PC-3 (cell line): ENCODE measurements around the gene SOCS4. TPM values are rescaled to one million over a fixed set of nuclear protein-coding genes. Genes with fewer than 3 reads are reported as not detected.
A peak's percentile ranks its signal among the peaks of the same experiment; 100 is the strongest.

Experiments used
- ATAC-seq: fragments of 200-7000 bp; cut with Tn5 transposase; 2 replicates; pipeline ENCODE4 v1.9.1; 2020; ENCODE audit warnings: mild to moderate bottlenecking, moderate library complexity
- BruUV-seq: library from RNA; stranded (reverse); fragments of 400-500 nt; replicated peaks from 2 replicates; lab custom pipeline; 2021; lab: Mats Ljungman, UMichigan
- CTCF ChIA-PET: fragments of 300-600 bp; sonication (Branson Sonifier 250); formaldehyde crosslinking; loops from one replicate; lab custom pipeline; 2022; ENCODE audit warnings: antibody characterized with exemption; lab: Charles Lee
- POLR2A ChIA-PET: fragments of 300-600 bp; sonication (Branson Sonifier 250); formaldehyde crosslinking; loops from one replicate; lab custom pipeline; 2022; ENCODE audit warnings: antibody characterized with exemption; ENCODE audit not compliant: unreplicated experiment; lab: Charles Lee
- DNase-seq: peaks from one replicate; pipeline ENCODE4 v3.0.0-alpha.2; 2015
- H2AFZ ChIP-seq: fragments of 300-600 bp; sonication (generic); 2 replicates; pipeline ENCODE4 v1.6.0; 2016; ENCODE audit warnings: antibody characterized with exemption, low read length
- H3F3A ChIP-seq: fragments of 300-600 bp; sonication (generic); one replicate; pipeline ENCODE4 v1.6.0; 2017; ENCODE audit warnings: antibody characterized with exemption, low read length, control low read depth, mild to moderate bottlenecking; ENCODE audit not compliant: unreplicated experiment
- H3K27ac ChIP-seq: fragments of 300-600 bp; sonication (generic); 2 replicates; pipeline ENCODE4 v1.5.1; 2016; ENCODE audit warnings: mild to moderate bottlenecking, low read length
- H3K27me3 ChIP-seq: fragments of 300-600 bp; sonication (generic); 2 replicates; pipeline ENCODE4 v1.6.1; 2016; ENCODE audit warnings: low read length, mixed read lengths
- H3K36me3 ChIP-seq: fragments of 300-600 bp; sonication (generic); 2 replicates; pipeline ENCODE4 v1.6.1; 2016; ENCODE audit warnings: low read depth, mixed run types, low read length, mixed read lengths
- H3K4me1 ChIP-seq: fragments of 300-600 bp; sonication (generic); 2 replicates; pipeline ENCODE4 v1.5.1; 2016; ENCODE audit warnings: low read length; ENCODE audit not compliant: insufficient read depth
- H3K4me2 ChIP-seq: fragments of 300-600 bp; sonication (generic); 2 replicates; pipeline ENCODE4 v1.6.0; 2016; ENCODE audit warnings: low read length
- H3K4me3 ChIP-seq: fragments of 300-600 bp; sonication (generic); 2 replicates; pipeline ENCODE4 v1.5.1; 2016; ENCODE audit warnings: mild to moderate bottlenecking, low read length, mixed read lengths
- H3K79me2 ChIP-seq: fragments of 300-600 bp; sonication (generic); 2 replicates; pipeline ENCODE4 v1.6.1; 2017; ENCODE audit warnings: low read length, mixed read lengths
- H3K9ac ChIP-seq: fragments of 300-600 bp; sonication (generic); 2 replicates; pipeline ENCODE4 v1.6.0; 2016; ENCODE audit warnings: mild to moderate bottlenecking, low read length
- H3K9me2 ChIP-seq: fragments of 300-600 bp; sonication (generic); replicated peaks from 2 replicates; pipeline ENCODE4 v1.6.1; 2016; ENCODE audit warnings: mixed run types, low read length, mixed read lengths
- H3K9me3 ChIP-seq: fragments of 300-600 bp; sonication (generic); 2 replicates; pipeline ENCODE4 v1.6.1; 2016; ENCODE audit warnings: low read length, mixed read lengths
- H4K20me1 ChIP-seq: fragments of 300-600 bp; sonication (generic); 2 replicates; pipeline ENCODE4 v1.6.1; 2016; ENCODE audit warnings: low read length, mixed read lengths
- EZH2 ChIP-seq: fragments of 300-600 bp; sonication (generic); IDR thresholded peaks from one replicate; pipeline ENCODE4 v1.6.1; 2017; ENCODE audit warnings: antibody characterized with exemption, mild to moderate bottlenecking, low read length; ENCODE audit not compliant: unreplicated experiment
- EZH2phosphoT487 ChIP-seq: fragments of 300-600 bp; sonication (generic); IDR thresholded peaks from 2 replicates; pipeline ENCODE4 v1.6.1; 2018; ENCODE audit warnings: mild to moderate bottlenecking, antibody characterized with exemption, low read length, borderline replicate concordance
- intact Hi-C: fragments of 100-400 bp; cut with micrococcal nuclease; formaldehyde crosslinking; loops from 2 replicates; pipeline ENCODE4 v1.9.0; 2023
- total RNA-seq: library from RNA; depleted of rRNA; stranded (reverse); fragments of >200 nt; gene quantifications from 2 replicates; pipeline ENCODE4 v1.2.3, GENCODE V29; 2014
- TF ChIP-seq, protein P1 (sequence below): fragments of 300-600 bp; sonication (generic); conservative IDR thresholded peaks from 2 replicates; pipeline ENCODE4 v1.5.1; 2017; ENCODE audit warnings: antibody characterized with exemption, low read depth, mild to moderate bottlenecking, low read length

The SOCS4 gene
- total RNA-seq, 1 experiment from 2014 or later, result 22.5 TPM

DNA sequence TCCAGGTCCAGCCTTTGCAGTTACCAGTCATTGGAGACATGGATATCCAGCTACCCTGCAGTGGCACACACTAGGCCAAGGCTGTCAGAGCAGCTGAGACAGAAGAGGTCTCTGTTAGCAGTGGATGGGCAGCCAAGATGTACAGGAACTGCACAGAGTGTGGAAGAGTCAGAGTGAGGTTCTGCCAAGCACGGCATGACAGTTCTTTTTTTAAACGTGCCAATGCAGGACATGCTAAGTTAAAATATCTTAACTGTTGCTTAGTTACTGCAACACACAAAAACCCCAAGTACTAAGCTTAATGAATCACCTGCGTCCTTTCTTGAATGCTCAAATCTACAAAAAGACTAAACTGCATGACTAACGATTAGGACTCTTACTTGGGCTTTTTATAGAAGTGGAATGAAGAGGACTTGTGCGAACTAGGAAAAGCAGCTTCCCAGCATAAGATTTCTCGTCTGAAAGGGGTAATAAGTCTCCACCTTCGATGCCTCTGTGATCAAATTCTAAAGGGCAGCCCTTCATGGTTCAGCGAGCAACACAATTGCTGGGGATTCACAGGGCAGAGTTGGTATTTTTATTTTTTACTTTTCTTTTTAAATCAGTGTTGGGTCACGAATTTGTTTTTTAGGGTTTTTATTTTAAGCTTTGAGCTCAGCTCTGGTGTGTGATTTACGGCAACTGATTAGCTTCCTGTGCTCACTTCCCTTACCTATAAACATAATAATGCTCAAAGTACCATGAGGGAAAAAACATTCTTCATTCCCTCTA is 45.0 kb downstream of the SOCS4 start:
- H3K4me2 ChIP-seq, result no peak overlapping the region
- POLR2A ChIA-PET, result interaction anchor here (0.5 to 0.7 kb wide), 3 partner anchors 12 to 1117 kb away, joined by 3 to 4 read pairs (median 4); no protein-coding TSS in a partner anchor
- ATAC-seq, result peak; percentile 72

DNA sequence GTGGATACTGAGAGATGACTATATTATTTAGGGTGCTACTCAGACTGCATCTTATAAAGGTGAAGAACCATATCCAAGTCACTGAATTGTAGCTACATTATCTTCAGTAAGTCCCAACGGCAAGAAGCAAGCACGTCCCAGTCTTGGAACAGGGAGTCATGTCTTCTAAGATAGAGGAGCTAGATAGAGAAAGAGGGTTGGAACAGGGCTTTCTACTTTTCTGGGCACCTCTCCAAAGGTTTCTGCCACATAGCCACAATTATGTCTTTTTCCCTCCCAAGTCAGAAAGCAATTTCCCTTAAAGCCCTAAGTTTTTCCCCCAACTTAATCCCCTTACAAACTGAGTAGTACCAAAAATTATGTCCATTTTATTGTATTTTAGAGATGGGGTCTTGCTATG is 46.8 kb downstream of the SOCS4 start:
- H3K4me2 ChIP-seq, result no peak overlapping the region

More for the DNA sequence above, 45.0 kb downstream of the SOCS4 start:
- 0 out of 2 replicates have a peak, but pooled peaks cover 4% of the 10 kb centered on the region for H3K36me3 ChIP-seq
- peak overlapping the region; percentile 9; the same call in 1 of the 2 replicates for H3K9ac ChIP-seq
- H3K27ac ChIP-seq, result peak overlapping the region; percentile 52
- peaks cover 23% of the 10 kb centered on the region for H3F3A ChIP-seq
- BruUV-seq, result TSS peak; percentile 1
- H3K27me3 ChIP-seq, result no peaks in the 10 kb centered on the region
- no peak for TF ChIP-seq EZH2phosphoT487
- TF ChIP-seq, protein P1, sequence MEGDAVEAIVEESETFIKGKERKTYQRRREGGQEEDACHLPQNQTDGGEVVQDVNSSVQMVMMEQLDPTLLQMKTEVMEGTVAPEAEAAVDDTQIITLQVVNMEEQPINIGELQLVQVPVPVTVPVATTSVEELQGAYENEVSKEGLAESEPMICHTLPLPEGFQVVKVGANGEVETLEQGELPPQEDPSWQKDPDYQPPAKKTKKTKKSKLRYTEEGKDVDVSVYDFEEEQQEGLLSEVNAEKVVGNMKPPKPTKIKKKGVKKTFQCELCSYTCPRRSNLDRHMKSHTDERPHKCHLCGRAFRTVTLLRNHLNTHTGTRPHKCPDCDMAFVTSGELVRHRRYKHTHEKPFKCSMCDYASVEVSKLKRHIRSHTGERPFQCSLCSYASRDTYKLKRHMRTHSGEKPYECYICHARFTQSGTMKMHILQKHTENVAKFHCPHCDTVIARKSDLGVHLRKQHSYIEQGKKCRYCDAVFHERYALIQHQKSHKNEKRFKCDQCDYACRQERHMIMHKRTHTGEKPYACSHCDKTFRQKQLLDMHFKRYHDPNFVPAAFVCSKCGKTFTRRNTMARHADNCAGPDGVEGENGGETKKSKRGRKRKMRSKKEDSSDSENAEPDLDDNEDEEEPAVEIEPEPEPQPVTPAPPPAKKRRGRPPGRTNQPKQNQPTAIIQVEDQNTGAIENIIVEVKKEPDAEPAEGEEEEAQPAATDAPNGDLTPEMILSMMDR, result no peak
- no peaks in the 10 kb centered on the region for H3K79me2 ChIP-seq
- intact Hi-C loops, result loop anchor here (2.0 kb wide), 1 partner anchor 19 kb away; no protein-coding TSS in a partner anchor
- H3K4me1 ChIP-seq, result peaks cover 9% of the 10 kb centered on the region; the same call in 1 of the 2 replicates
- peak; percentile 75 for DNase-seq
- no peak overlapping the region for H2AFZ ChIP-seq
- CTCF ChIA-PET, result interaction anchor here (0.7 to 1.8 kb wide), 4 partner anchors 21 to 170 kb away, joined by 4 to 15 read pairs (median 4); partner anchors contain the start of genes GCH1 and MAPK1IP1L
- H3K9me2 ChIP-seq, result no peaks in the 10 kb centered on the region
- no peaks in the 10 kb centered on the region for H4K20me1 ChIP-seq
- no peaks in the 10 kb centered on the region for H3K9me3 ChIP-seq
- H3K4me3 ChIP-seq, result no peak overlapping the region

More for the DNA sequence above, 46.8 kb downstream of the SOCS4 start:
- CTCF ChIA-PET, result interaction anchor here (0.7 kb wide), 1 partner anchor 188 kb away, joined by 3 read pairs; no protein-coding TSS in a partner anchor
- intact Hi-C loops, result no loop called here
- Histone ChIP-seq H3K9me2 (no peaks in the 10 kb centered on the region), H3K9me3 (no peaks in the 10 kb centered on the region), H3K27me3 (no peaks in the 10 kb centered on the region), H3K9ac (no peak overlapping the region), H3K27ac (no peak overlapping the region), H3K4me1 (peaks cover 9% of the 10 kb centered on the region; the same call in 1 of the 2 replicates), H3F3A (peaks cover 21% of the 10 kb centered on the region), H3K79me2 (no peaks in the 10 kb centered on the region), H2AFZ (no peak overlapping the region), H3K4me3 (no peak overlapping the region), H4K20me1 (no peaks in the 10 kb centered on the region), H3K36me3 (no peaks in the 10 kb centered on the region)
- DNase-seq, result peak; percentile 42
- ATAC-seq, result no peak
- no TSS peak for BruUV-seq
- POLR2A ChIA-PET, result no interaction called here
- TF ChIP-seq EZH2 (no peak), EZH2phosphoT487 (no peak)
- TF ChIP-seq, protein P1, result no peak
